Ishikawa (cell line): ENCODE data around the gene CARD11.

Experiments used
- CEBPB ChIP-seq: IDR thresholded peaks from 2 replicates; pipeline ENCODE4 v1.6.1; 2012
- CREB1 ChIP-seq: IDR thresholded peaks from 2 replicates; pipeline ENCODE4 v1.6.1; 2012; ENCODE audit warnings: low read depth
- EGR1 ChIP-seq: IDR thresholded peaks from 2 replicates; pipeline ENCODE4 v1.6.1; 2012
- EP300 ChIP-seq: IDR thresholded peaks from 2 replicates; pipeline ENCODE4 v1.6.1; 2012; ENCODE audit warnings: borderline replicate concordance
- FOXM1 ChIP-seq: IDR thresholded peaks from 2 replicates; pipeline ENCODE4 v1.6.1; 2012; ENCODE audit warnings: low read depth, borderline replicate concordance
- MAX ChIP-seq: IDR thresholded peaks from 2 replicates; pipeline ENCODE4 v1.6.1; 2012
- NFIC ChIP-seq: IDR thresholded peaks from 2 replicates; pipeline ENCODE4 v1.6.1; 2012
- RAD21 ChIP-seq: IDR thresholded peaks from 2 replicates; pipeline ENCODE4 v1.6.1; 2012; ENCODE audit warnings: low read depth
- REST ChIP-seq: IDR thresholded peaks from 2 replicates; pipeline ENCODE4 v1.6.1; 2012; ENCODE audit warnings: low read depth, mild to moderate bottlenecking
- TAF1 ChIP-seq: IDR thresholded peaks from 2 replicates; pipeline ENCODE4 v1.6.1; 2012; ENCODE audit warnings: low read depth, mild to moderate bottlenecking
- TCF12 ChIP-seq: IDR thresholded peaks from 2 replicates; pipeline ENCODE4 v1.6.1; 2012; ENCODE audit warnings: low read depth
- TEAD4 ChIP-seq: IDR thresholded peaks from 2 replicates; pipeline ENCODE4 v1.6.1; 2012
- USF1 ChIP-seq: IDR thresholded peaks from 2 replicates; pipeline ENCODE4 v1.6.1; 2012
- YY1 ChIP-seq: IDR thresholded peaks from 2 replicates; pipeline ENCODE4 v1.6.1; 2012; ENCODE audit warnings: low read depth
- ZBTB7A ChIP-seq: IDR thresholded peaks from 2 replicates; pipeline ENCODE4 v1.6.1; 2012; ENCODE audit warnings: low read depth

The CARD11 gene

GRCh38 chr7:3066506-3066905 lies 22.8 kb upstream of the CARD11 start:
- TF ChIP-seq TEAD4, result no peak
- no peak for TF ChIP-seq CEBPB
- no peak for TF ChIP-seq RAD21
- TF ChIP-seq NFIC, result no peak
- TF ChIP-seq USF1, result no peak
- no peak for TF ChIP-seq ZBTB7A

- TF ChIP-seq RAD21 (peak; percentile 63), USF1 (no peak)
Measured at GRCh38 chr7:3065724-3066143, 22.1 kb upstream of the CARD11 start.

- TF ChIP-seq YY1 (no peak), ZBTB7A (no peak), FOXM1 (no peak), REST (no peak), USF1 (no peak), CEBPB (no peak), CREB1 (no peak), EP300 (no peak), TAF1 (no peak), NFIC (no peak), RAD21 (no peak), TCF12 (no peak), EGR1 (no peak), MAX (no peak), TEAD4 (no peak)
Measured at GRCh38 chr7:3064067-3064466, 20.4 kb upstream of the CARD11 start.

- TF ChIP-seq TCF12 (no peak), CREB1 (no peak), REST (no peak), MAX (no peak), ZBTB7A (no peak), USF1 (no peak), CEBPB (no peak), EGR1 (no peak), TAF1 (no peak), TEAD4 (no peak), YY1 (no peak), FOXM1 (no peak), NFIC (no peak), EP300 (no peak), RAD21 (no peak)
Measured at GRCh38 chr7:3063016-3063753, 19.5 kb upstream of the CARD11 start.

- no peak for TF ChIP-seq ZBTB7A
- no peak for TF ChIP-seq EP300
- TF ChIP-seq MAX, result no peak
- TF ChIP-seq TAF1, result no peak
- TF ChIP-seq RAD21, result no peak
- TF ChIP-seq YY1, result no peak
- no peak for TF ChIP-seq TCF12
- no peak for TF ChIP-seq USF1
- no peak for TF ChIP-seq TEAD4
- no peak for TF ChIP-seq EGR1
- TF ChIP-seq FOXM1, result no peak
- no peak for TF ChIP-seq CREB1
- no peak for TF ChIP-seq NFIC
- no peak for TF ChIP-seq REST
- no peak for TF ChIP-seq CEBPB
Measured at GRCh38 chr7:3057066-3057420, 13.4 kb upstream of the CARD11 start.
